ENCODE measurements around the gene SETD7.

Gene SETD7

DNA sequence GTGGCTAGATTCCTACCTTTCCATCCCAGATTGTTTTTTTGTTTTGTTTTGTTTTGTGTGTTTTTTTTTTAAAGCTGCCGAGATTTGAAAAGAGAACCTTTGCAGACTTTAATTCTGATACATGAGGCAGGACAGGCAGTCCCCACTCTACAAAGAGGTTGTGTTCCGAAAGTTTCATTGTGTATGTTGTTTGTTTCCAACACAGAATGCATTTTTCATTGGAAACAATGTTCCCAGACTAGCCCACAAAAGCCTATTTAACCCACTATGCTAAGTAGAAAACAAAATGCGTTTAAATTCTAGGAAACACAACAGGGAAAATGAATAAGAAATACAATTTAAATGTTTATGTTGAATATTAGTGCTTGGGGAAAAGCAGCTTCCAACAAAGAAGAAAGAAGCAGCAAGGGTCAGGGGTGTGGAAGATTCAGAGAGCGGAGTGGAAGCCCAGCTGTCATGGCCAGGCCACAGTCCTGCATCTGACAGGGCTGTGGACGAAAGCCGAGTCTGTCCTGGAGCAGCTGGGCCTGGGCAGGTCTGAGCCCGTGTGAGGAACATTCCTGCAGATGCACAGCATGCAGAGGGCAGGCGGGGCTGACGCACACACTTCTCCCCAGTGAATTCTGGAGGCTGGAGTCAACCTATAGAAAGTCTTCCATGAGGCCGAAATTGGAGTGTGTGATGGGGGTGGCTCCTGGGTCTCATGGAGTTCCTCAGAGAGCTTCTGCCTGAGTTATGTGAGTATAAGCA lies 12.4 kb upstream of the SETD7 start:
- DNase-seq = no peak

DNA sequence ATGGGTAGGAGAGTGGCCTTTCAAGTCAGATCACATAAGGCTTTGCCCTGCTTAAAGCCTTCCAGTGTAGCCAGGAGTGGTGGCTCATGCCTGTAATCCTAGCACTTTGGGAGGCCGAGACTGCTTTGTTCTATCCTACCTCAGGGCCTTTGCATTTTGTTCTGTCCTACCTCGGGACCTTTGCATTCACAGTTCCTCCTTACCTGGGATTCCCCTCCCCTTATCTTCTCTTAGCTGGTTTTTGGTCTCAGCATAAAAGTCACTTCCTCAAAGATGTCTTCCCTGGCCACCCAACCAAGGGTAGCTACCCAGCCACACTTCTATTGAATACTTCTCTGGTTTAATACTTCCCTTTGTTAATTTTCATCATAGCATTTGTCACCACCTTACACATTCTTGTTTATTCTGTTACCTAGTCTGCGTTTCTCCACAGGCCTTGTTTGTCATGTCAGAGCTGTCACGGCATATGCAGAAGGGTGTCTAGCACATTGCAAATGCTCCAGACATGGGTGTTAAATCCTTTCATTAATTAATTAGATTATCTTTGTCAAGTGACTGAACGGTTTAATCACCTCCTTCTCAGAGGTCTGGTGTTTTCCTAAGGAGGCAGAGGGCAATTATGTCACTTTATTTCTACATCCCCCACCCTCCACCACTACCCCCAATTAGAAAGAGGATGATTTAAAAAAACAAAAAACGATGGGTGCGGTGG lies 11.3 kb upstream of the SETD7 start:
- DNase-seq = no peak

DNA sequence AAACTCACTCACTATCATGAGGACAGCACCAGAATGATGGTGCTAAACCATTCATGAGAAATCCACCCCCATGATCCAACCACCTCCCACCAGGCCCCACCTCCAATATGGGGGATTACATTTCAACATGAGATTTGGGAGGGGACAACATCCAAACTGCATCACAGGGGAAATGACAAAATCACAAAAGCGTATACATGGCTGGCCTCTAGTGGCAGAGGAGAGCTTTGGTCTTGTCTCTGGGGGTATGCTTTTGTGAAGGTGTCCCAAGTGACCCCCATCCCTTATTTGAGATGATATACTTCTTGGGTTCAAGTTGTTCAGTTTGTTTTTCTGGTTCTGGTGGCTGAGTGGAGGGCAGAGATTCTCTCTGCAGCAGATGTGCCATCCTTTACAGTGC lies 8.5 kb upstream of the SETD7 start:
- no peak for DNase-seq

DNA sequence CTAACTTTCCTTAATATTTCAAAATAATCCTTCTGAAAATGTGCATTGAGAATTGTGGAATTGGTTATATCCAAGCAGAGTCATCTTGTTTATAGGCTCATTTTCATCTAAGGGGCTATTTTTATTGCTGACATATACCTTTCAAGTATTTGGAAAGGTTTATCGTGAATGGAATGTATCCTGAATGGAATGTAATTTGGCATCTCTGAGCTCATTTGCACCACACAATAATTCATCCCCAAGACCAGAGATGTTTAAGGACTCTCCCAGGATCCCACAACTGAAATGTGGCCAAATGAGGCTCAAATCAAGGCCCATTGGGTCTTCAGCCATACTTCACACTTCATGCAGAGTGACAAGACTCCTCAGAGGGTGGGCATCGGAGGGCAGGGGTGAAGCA lies 7.5 kb upstream of the SETD7 start:
- no peak for DNase-seq

DNA sequence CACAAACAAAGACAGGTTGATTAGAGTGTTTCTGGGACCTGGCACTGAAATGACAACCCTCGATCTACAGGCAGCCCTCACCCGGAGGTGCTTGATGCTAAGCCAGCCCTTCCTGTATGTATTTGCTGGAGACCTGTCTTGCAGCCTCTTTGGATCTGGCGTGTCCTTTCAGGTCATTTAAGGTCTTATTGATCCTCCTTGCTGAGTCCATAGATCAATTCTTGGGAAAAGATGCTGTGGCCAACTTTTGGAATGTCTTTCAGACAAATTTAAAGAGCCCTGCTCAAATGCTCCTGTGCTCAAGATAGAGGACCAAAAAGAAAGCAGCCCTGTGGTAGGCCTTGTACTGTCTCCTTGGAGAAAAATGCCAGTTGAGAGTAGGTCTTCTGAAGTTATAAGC lies 6.8 kb upstream of the SETD7 start:
- DNase-seq = no peak

DNA sequence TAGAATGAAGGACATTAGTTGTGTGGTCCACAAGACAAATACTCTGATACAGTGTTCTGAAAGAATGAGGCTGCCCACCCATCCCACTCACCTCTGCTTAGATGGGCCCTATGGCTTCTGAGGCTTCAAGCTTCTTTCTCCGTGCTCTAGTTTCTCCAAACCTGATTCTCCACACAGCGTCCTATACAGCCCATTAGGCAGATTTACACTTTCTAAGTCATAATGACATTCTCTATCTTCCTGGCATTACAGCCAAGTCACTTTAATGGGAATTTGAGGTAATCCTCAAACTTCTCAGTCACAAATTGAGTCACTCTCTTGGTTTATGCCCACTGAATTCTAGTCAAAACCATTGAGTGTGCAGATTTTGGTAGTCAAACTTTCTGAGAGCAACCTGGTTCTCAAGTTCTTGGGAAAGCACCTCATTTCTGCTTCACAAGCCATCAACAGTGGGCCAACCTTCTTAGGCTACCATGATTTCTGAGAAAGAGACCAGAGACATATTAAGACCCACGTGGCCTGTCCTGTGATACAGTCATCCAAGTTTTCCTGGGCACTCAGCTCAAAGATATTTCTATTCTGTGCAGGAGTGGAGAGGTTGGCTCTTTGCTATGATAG lies 6.2 kb upstream of the SETD7 start:
- no peak for DNase-seq

DNA sequence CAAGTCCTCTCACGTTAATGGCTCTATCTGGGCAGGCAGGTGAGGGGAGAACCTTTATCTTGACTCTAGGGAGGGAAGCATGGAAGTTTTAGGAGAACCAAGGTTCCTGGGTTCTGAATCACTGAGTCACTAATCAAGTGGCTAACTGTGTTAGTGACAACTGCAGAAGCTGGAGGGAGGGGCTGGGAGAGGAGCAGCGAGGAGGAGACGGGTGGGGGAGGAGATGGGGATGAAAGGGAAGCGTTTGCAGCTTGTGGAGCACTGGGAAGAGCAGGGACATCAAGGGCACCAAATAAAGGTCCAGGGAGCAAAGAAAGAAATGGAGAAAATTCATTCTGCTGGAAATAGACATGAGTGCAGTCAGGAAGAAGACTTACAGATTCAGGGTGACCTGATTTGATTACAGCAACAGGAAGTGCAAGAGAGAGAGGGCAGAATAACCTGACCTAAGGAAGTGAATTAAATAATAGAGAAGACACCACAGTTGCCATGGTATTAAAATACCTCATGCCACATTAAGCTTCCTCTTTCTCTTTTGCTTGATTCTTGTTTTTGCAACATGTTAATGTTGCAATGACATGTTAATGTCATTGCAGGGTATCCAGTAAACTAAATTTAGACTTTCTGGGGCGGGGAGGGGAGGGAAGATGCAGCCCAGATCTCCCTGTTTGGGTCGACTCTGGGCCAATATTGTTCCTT lies 4.5 kb upstream of the SETD7 start:
- no peak for DNase-seq

DNA sequence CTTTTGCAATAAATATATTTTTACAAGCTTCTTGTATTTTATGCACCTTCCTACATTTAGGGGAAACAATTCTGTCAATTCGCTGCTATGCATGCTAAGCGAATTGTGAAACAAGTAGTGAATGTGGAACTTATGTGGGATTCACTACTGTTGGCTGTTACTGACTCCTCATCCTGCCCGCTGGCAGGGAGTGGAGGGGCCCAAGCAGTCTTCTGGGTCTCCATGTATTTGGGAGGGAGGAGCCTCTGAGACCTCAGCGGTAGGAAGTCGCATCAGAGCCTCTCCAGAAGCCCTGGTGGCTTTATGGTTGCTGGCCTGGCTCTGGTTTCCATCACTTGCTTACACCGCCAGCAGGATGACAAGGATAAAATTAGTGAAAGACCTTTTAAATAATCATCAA lies 3.7 kb upstream of the SETD7 start:
- DNase-seq = no peak

DNA sequence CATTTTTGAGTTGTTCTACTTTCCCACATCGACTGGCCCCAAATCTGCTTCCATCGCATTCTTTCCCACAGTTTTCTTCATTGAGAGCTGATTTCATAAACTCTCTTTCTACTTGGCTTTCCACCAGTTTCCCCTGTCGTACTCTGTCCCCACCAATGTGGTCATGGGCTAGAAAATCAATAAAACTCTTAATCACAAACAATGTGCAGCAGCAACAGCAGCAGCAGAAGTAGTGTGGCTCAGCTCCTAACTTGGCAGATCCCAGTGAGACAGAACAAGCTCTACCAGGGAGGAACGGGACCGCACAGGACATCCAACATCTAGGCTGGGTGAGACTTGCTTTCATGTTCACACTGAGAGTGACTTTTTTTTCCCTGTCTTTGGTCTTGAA lies 3.1 kb upstream of the SETD7 start:
- DNase-seq = no peak

DNA sequence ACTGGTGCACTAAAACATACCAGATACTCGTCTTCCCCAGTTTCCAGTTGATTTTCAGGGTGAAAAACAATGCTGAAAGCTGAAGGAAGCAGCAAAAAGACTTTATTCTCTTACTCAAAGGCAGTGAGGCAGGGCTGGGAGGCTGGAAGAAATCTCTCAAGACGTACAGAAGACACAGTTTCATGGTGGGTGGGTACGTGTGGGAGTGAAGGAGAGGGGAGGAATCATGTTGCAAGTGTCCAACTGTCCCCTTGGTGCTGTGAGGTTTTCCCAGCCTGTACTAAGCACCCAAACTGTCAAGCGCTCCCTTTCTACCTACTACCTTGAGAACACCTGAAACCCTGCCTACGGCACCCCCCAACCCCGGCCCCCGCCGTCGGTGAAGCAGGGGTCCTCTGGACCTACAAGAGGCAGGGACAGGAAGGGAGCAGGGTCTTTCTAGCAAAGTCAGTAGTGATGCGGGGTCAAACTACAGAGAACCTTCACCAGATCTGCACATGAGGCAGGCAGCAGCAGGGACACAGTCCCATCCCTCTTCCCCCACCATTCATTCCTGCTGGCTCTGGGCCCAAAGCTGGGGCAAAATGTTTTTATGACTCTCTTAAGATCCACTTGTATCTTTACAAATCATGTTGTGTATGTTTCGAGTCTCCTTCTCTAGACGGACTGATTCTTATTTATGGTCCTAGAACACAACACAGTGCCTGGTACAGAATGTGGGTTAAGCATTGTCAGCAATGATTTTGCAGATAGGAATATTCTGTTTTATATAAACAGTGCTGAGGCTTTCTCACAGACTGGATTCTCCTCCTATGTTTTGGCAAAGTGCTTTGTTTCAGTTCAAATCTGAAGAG lies 2.4 kb upstream of the SETD7 start:
- no peak for DNase-seq

DNA sequence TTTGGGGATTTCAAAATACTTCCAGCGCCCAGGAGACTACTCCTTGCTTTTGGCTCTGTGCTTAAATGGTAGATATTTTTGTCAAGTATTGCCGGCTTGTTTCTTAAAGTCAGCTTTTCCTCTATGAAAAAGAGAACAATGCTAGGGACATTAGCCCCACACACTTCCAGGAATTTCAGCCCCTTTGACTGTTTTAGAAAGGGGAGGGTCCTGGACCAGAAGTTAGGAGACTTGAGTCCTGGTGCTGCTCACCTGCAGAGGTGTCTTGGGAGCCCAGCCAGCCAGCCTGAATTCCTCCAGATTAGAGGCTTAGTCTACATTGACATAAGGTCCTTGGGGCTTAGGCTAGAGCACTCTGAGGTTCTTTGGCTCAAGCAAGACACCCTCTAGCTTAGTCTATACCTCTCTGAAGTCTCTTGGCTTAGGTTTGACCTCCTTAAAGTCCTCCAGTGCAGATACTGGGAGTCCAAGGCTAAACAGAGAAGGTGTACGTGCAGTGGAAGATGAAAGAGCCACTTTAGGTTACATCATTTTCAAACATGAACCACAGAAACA lies 1.6 kb upstream of the SETD7 start:
- no peak for DNase-seq

DNA sequence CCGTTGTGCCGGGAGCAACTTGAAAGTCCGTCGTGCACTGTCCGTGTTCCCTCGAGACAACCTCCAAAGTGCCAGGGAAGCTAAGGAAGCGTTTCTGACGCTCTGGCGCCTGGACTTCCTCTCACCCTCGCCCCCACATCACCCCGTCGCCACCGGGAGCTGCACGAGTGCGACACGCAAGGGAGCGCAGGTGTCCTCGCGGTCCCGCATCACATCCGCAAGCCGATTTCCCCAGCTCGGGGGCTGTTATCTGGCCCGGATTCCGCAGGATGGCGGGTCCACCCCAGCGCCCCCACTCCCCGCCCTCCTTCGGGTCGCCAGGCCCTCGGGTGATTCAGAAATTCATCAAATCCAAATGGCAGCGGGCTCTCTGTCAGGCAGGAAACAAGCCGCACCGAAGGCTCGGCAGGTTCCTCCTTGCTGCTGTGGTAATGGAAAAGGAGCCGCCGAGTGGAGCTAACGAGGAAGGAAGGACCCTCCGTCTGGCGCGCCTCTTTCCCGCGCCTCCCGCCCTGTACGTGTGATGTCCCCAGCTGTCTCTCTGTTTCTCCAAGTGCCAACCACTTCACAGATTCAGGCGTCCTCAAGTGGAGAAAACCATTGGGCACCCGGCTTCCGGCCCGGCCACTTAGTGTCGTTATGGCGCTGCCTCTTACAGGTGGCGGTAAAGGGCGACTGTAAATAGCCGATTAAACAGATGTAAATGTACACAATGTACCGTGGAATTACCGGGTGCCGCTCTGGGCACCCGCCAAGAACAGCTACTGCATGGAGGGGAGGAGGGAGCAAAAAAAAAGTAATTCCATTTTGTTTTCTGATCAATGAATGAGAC lies 921 bp upstream of the SETD7 start:
- peak; percentile 31 for DNase-seq

DNA sequence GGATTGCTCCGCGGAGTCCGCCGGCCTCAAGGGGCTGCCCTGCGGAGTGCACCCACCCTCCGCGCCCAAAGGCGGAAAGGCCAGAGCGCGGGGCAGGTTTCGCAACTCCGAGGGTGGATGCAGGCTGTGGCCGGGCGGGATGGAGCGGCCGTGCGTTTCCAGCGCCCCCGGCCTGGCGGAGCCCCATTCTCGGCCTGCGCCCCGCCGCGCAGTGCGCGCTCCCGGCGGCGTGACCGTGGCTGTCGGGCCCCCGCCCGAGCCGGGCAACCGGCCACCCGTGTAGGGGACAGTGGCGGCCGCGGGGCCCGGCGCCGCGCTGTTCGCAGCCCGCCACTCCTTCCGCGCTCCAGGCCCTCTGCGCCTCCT lies 331 bp downstream of the SETD7 start:
- peak; percentile 8 for DNase-seq

DNA sequence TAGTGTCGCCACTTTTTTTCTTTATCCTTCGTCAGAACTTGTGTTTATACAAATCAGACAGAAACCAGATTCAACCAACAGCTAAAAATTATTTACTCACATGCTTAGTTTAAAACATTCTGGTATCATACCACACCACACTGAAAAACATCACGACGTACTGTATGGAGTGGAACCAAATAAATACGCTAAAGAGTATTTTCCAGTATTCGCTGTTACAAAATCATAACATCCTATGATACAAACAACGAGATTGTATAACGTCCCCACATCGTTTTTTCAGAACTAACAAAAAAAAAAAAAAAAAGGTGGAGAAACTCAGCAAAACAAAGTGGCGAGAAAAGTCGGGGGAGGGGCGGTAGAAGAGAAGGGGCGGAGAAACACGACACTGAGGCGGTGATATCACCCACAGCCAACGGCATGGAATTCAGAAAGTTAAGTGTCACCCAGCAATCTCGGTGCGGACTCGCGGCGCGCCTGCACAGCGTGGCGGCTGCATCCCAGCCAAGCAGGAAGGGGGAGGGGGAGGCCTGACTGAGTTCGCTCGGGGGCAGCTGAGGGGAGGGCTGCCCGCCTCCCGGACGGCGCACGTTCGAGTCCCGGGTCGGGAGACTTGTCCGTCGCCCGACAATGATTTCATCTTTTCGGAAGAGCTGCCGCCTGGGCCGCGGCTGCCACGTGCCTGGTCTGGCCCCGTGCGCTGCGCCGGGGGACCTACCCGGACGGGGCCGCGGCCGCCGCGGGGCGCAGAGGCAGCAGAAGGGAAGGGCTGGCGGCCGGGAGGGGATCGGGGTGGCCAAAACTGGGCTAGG lies 920 bp downstream of the SETD7 start:
- DNase-seq = peak; percentile 68

DNA sequence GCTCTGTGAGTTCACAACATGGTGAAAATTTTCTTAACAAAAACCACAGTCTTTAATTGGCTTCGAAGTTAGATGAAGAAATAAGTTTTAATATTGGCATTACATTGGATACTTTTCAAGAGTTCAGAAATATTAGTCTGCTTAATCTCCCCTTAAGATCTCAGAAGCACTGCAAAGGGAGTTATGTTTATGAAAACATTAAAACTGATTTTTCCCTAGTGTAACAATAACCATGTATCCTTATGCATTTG lies 1.5 kb downstream of the SETD7 start:
- no peak for DNase-seq

DNA sequence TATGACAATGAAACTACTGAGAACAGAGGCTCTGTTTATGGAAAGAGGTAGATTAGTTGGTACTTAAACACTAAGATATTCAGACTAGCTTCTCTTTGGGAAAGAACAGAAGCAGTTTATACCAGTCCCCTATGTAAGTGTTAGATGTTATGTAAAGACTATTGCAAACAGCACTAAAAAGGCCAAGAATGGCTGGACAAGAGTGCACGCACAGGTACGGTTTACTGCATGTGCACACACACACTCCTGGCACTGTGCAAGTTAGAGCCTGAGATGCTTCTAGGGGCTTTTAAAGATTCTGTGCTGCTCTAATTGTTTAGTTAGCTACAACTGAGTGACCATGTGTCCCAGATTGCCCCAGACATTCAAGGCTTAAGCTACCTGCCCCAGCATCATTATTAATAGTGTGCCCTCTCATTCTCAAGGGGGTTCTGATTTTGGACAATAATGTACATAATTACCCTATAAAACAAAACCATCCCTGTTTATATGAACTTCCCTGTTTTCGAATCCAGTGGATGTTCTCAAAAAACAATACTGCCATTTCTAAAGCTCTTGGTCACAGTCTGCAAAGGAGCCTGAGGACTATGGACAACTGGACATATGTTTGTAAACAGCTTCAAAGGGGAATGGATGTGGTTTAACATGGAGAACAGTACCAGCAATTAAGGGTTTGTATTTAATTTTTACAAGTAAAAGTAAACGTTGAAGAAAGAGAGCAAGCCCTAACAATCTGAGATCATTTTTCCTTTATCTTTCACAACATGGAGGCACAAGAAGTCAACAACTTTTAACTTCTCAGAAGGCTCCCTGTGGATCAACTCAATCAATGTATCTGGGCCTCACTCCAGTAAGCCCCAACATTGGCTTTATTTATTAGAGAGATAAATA lies 2.0 kb downstream of the SETD7 start:
- no peak for DNase-seq

DNA sequence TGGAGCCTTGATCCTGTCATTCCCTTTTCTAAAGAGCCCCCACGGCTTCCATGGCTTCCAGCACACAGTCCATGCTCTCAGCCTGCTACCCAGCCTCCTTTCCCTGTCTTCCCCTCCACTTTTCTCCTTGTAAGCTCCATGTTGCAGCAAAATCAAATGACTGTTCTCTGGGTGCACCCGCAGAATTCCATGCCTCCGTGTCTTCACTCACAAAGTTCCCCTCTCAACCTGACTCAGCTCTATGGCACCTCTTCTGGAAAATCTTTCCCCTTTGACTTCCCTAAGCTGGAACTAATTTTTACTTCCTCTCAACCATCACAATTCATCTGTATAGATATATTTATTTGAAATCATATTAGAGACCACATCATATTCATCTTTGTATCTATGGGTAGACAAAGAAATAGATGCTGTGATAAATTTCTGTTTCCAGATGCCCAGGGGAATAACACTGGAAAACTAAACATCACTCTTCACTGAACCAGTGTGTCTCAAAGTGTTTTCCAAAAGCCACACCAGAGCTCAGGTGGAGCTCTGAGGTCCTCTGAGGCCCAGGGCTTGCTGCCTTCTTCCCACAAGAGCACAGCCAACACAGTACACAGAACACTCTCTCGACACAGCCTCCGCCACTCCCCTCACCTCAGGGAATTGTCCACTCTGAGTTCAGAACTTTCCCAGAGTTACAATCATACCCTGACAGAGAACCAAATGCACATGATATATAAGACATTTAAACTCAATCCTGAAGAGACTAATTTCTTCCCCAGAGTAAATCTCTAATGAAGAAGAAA lies 3.3 kb downstream of the SETD7 start:
- no peak for DNase-seq

DNA sequence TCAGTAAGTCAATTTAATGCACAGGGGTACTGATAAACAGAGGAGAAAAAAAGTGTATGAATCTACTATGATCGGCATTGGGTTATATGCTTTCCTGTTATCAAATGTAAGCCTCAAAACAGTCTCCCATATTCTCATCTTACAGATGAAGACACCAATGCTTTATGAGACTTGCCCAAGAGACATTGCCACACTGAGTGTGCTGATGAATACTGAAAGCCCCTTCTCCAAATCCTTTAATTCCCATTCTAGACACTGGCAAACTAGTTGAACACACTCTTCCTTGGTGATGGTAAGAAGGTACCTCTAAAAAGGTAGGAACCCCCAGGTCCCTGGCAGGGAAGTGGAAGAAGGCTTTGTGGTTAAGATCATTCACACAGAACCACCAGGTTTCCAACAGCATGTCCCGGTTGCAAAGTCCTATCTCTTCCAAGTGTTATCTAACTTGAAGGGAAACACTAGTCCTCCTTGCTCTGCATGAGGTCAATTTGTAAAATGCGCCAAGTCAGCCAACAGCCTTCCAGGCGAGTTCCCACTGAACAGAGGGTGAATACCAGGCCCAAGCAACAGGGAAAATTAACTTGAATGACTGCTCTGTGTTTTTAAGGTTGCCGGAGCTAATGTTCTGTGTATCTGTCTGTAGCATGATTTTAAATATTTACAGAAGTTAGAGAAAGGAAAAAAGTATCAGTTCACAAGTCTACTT lies 5.1 kb downstream of the SETD7 start:
- DNase-seq = no peak
